Fibroblast of gingiva (primary cell): ENCODE data around the gene RPP14.

Experiments used
- DNase-seq: peaks from one replicate; pipeline ENCODE4 v3.0.0-alpha.2; 2011; ENCODE audit warnings: low read depth

Gene RPP14

GRCh38 chr3:58291671-58292338 is 14.2 kb upstream of the RPP14 start:
- no peak for DNase-seq

- DNase-seq, result no peak
Observed at GRCh38 chr3:58292866-58293265, 13.2 kb upstream of the RPP14 start.

DNA sequence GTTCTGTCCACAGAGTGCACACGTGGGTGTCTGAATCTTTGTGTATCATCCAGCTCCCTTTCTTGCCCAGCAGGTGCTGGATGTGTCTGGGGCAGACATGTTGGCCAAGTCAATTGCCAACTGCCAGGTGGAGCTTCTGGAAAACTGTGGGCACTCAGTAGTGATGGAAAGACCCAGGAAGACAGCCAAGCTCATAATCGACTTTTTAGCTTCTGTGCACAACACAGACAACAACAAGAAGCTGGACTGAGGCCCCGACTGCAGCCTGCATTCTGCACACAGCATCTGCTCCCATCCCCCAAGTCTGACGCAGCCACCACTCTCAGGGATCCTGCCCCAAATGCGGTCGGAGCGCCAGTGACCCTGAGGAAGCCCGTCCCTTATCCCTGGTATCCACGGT is 12.5 kb upstream of the RPP14 start:
- no peak for DNase-seq

DNA sequence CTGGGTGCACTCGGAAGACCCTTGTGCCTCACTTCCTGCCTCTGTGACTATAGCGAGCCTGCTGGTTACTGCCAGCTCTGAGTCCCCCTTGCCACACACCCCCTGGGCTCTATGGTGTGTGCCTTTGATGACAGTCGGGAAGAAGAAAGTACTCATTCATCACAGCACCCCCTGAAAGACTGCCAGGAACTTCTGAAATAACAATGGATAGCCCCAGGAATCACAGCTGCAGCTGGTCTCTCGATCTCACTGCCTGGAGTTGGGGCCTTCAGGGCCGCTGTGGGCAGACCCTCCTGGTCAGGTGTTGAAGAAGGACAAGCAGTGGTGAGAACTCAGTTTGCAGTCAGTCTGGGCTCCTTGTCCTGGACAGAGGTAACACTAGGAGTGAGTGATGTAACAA is 9.8 kb upstream of the RPP14 start:
- DNase-seq, result no peak

- no peak for DNase-seq
Observed at GRCh38 chr3:58296843-58297242, 9.2 kb upstream of the RPP14 start.

DNA sequence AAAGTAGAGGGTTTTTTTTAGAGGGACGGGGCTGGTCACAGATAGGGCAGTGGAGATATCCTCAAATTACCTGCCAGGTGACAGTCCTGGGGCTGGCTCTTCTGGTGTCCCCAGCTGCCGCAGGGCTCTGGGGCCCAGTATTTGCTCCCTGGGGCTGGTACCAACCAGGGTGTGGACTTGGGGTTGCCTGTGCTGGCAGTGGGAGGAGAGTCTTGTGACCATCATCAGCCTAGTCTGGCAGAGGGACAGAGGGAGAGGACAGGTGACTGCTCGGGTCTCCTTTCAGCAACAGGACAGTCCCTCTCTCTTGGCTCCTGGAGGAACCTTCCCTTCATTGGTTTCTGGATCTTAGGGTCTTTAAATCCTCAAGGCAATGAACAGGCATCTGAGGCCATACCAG is 7.9 kb upstream of the RPP14 start:
- no peak for DNase-seq

GRCh38 chr3:58299075-58299474 is 7.0 kb upstream of the RPP14 start:
- no peak for DNase-seq

DNA sequence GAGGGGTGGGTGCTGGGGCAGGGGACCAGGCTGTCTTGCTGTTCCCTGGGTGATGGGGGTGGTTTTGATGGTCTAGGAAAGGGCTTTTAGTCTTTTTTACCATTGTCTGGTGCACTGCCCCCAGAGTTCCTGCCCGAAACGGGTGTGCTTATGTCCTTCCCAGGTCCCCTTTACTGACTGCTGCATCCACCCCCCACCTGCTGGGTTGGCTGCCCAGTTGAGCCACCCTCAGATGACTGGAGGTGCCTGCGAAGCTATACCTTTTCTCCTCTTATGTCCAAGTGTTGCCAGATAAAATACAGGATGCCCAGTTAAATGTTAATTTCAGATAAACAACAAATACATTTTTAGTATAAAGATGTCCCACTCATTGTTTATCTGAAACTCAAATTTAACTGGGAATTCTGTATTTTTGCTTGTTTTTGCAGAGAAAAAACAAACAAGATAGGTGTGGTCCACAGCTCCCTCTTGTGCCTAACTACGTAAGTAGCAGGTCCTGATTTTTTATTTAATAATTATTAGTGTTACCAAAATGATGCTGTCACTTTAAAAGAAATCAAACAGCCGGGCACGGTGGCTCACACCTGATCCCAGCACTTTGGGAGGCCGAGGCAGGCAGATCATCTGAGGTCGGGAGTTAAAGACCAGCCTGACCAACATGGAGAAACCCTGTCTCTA is 6.1 kb upstream of the RPP14 start:
- peak; percentile 32 for DNase-seq

DNA sequence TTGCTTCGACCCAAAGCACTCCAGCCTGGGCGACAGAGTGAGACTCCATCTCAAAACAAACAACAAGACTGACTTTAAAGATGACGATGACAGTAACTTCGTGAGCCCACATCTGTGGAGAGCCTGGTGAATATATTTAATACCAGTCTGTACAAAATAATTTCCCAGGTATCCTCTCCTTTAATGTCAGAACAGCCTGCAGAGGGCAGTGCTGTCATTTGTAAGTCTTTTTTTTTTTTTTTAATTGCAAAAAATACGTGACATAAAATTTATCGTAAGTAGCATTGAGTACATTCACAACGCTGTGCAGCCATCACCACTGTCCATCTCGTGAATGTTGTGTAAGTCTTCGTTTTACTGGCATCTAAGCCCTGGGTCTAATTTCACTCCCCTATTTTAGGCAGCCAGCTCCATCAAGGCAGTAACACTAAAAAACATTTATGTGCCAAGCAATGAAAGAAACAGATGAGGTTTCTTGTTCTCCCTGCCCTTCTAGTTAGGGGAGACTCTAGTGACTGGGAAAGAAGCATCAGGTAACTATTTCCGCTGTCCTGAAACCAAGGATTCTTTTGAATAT is 1.7 kb downstream of the RPP14 start:
- peak; percentile 70 for DNase-seq

GRCh38 chr3:58308728-58309127 is 2.7 kb downstream of the RPP14 start:
- DNase-seq, result no peak

DNA sequence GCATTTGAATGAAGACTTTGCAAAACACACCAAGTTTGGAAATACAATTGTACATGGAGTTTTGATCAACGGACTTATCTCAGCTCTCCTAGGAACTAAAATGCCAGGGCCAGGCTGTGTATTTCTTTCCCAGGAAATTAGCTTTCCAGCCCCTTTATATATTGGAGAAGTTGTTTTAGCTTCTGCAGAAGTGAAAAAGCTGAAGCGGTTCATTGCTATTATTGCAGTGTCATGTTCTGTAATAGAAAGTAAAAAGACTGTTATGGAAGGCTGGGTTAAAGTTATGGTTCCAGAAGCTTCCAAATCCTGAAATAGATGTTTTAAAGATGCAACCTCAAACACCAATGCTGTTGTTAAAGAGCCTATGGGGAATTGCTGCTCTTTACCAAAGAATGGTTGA is 11.8 kb downstream of the RPP14 start:
- no peak for DNase-seq

GRCh38 chr3:58321791-58322190 is 15.7 kb downstream of the RPP14 start:
- no peak for DNase-seq

GRCh38 chr3:58322793-58323192 is 16.7 kb downstream of the RPP14 start:
- no peak for DNase-seq

DNA sequence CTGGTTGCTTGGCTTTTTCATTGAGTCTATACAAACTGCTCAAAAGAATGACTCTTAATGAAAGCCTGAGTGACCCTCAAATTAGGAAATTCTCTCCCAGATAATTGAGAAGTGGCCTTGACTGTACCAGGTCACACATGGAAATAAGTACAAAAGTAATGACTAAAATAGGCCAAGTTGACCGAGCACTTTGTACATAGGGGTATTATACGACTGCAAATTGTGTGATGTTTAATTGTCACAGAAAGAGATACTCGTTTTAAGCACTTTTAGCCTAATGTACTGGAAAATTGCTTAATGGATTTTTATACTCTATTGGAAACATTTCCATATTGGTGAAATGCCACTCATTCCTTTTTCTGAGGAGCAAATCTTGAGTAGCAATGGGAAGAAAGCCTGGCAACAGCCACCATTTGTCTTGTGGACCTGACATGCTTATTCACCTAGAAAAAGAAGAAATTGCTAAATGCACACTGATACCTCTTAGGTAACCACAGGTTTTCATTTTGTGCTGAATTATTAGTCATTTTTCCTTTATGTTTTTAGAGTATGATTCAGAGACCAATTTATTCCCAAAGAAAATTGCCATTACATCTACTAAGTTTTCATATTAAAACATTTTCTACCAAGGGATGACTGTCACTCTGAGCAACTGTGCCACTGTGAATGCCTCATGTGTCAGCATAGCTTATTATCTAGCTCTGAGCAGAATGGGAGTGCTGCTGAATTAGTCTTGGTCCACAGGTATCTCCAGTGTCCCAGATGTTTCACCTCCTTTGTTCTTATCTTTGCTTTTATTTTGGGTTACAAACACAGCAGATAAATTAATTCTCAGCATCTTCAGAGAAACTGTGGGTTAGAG is 17.7 kb downstream of the RPP14 start:
- no peak for DNase-seq

DNA sequence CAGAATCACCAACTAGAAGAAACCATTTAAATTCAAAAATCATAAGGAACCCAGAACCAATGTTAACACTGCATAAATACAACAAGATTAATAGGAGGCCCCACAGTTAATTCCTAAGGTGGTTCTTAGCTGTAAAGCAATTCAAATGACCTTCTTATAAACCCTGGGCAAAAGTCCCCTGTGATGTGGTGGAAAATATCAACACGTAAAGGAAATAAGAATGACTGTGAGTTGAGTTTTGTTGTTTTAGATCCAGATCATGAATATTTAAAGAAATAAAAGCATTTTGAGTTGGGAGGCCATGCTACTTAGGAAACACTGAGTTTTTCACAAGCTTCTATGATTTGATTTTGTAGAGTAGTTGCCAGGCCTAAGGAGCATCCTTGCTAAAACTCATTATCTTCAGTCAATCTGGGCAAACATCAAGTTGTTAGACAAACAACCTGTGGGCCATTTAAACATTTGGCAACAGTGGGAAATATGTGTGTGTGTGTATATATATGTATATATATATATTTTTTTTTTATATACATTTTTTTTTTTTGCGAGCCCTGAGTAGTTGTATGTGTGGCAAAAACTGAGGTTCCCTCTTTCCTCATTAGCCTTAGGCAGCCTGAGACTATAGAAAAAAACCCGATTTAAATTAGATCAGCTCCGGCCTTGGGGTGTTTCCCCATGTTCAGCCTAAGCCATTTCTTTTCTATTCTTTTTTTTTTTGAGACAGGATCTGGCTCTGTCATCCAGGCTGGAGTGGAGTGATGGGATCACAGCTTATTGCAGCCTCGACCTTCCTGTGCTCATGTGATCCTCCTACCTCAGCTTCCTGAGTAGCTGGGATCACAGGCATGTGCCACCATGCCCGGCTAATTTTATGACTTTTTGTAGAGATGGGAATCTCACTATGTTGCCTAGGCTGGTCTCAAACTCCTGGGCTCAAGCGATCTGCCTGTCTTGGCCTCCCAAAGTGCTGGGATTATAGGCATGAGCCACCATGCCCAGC is 18.6 kb downstream of the RPP14 start:
- no peak for DNase-seq

DNA sequence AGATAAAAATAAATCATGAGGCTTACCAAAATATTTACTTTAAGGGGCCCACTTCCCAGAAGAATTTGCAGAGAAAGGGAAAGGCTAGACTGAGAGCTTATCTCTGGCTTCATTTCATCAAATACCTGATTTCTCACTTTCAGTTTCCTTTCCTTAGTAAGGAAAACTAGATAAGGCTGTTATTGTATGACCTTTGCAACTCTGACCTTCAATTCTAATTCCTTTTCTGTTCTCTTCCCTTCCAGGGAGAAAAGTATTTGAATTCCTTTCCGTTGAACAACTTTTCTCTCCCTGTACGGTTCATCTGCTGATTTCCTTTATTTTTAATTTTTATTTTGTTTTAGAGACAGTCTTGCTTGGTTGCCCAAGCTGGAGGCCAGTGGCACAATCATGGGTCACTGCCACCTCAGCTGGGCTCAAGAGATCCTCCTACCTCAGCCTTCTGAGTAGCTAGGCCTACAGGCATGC is 19.5 kb downstream of the RPP14 start:
- DNase-seq, result no peak

DNA sequence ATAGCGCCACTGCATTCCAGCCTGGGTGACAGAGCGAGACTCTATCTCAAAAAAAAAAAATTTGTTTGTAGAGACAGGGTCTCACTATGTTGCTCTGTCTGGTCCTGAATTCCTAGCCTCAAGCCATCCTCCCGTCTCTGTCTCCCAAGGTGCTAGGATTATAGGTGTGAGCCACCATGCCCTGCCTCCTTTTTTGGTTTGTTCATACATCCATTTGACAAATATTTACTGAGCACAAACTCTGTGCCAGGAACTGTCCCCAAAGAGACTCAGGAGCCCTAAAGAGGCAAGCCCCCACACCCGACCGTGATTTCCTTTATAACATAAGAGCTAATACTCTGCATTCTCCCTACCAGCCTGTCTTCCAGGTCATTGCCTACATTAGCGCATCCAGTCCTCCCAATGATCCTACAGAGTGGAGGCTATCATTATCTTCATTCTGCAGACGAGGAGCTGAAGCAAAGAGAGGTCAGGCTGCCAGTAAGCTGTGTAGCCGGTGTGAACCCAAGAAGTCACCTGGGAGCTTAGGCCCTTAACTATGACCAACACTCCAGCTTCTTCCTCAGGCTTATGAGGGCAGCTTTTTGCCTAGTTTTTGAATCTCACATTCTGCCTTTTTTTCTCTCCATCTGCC is 20.3 kb downstream of the RPP14 start:
- DNase-seq, result no peak

GRCh38 chr3:58329150-58329921 is 23.3 kb downstream of the RPP14 start:
- DNase-seq, result no peak

DNA sequence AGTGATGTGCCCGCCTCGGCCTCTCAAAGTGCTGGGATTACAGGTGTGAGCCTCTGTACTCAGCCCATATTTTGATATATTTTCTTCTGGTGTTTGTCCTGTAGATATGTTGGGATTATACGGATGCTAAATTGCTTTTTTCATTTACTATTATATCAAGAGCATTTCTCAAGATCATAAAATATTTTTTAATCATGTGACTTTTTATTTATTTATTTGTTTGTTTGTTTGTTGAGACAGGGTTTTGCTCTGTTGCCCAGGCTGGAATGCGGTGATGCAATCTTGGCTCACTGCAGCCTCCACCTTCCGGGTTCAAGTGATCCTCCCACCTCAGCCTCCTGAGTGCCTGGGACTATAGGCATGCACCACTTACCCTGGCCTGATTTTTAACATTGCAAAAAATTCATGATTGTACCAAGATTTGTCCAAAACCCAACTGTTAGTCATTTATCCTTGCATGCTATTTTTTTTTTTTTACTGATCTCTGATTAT is 23.9 kb downstream of the RPP14 start:
- DNase-seq, result no peak

GRCh38 chr3:58331593-58332152 is 25.6 kb downstream of the RPP14 start:
- DNase-seq, result no peak
